GM18858 (cell line): Measurements from ENCODE around the gene APBA2.
"Not testable (repeated sequence)": the region's sequence is repeated elsewhere in the genome, so short reads cannot be mapped to it uniquely, and the experiment has no call there.

ENCODE experiments used
- ATAC-seq: cut with Tn5 transposase; IDR thresholded peaks from one replicate; pipeline ENCODE4 v1.9.1; 2021; ENCODE audit not compliant: unreplicated experiment

APBA2 gene

GRCh38 chr15:28876845-28877185 is 9.0 kb upstream of the APBA2 start:
- no peak for ATAC-seq

- no peak for ATAC-seq
Measured at GRCh38 chr15:28878209-28878608, 7.6 kb upstream of the APBA2 start.

GRCh38 chr15:28879551-28879950 is 6.2 kb upstream of the APBA2 start:
- ATAC-seq: no peak

- ATAC-seq: no peak
Measured at GRCh38 chr15:28880680-28881079, 5.1 kb upstream of the APBA2 start.

GRCh38 chr15:28881170-28881569 is 4.6 kb upstream of the APBA2 start:
- ATAC-seq: no peak

- no peak for ATAC-seq
Measured at GRCh38 chr15:28881600-28881999, 4.2 kb upstream of the APBA2 start.

GRCh38 chr15:28884151-28884940 is 1.4 kb upstream of the APBA2 start:
- no peak for ATAC-seq

- no peak for ATAC-seq
Measured at GRCh38 chr15:28885128-28885629, 595 bp upstream of the APBA2 start.

- ATAC-seq: no peak
Measured at GRCh38 chr15:28886431-28887338, 911 bp downstream of the APBA2 start.

- ATAC-seq: no peak
Measured at GRCh38 chr15:28887339-28888174, 1.8 kb downstream of the APBA2 start.

GRCh38 chr15:28888302-28888894 is 2.6 kb downstream of the APBA2 start:
- ATAC-seq: no peak

- no peak for ATAC-seq
Measured at GRCh38 chr15:28888900-28889299, 3.1 kb downstream of the APBA2 start.

- ATAC-seq: no peak
Measured at GRCh38 chr15:28889346-28889745, 3.6 kb downstream of the APBA2 start.

GRCh38 chr15:28889871-28890270 is 4.1 kb downstream of the APBA2 start:
- ATAC-seq: not testable (repeated sequence)

GRCh38 chr15:28890291-28890690 is 4.5 kb downstream of the APBA2 start:
- not testable (repeated sequence) for ATAC-seq

- no peak for ATAC-seq
Measured at GRCh38 chr15:28890711-28891495, 5.1 kb downstream of the APBA2 start.

GRCh38 chr15:28891588-28891987 is 5.8 kb downstream of the APBA2 start:
- ATAC-seq: no peak

GRCh38 chr15:28892789-28893610 is 7.2 kb downstream of the APBA2 start:
- no peak for ATAC-seq

GRCh38 chr15:28894631-28895030 is 8.9 kb downstream of the APBA2 start:
- ATAC-seq: no peak
